ENCODE measurements around the gene PDE4D. TPM values are rescaled to one million over a fixed set of nuclear protein-coding genes. Genes with fewer than 3 reads are reported as not detected.

PDE4D gene
- total RNA-seq, 1 donor = 12.7 TPM

DNA sequence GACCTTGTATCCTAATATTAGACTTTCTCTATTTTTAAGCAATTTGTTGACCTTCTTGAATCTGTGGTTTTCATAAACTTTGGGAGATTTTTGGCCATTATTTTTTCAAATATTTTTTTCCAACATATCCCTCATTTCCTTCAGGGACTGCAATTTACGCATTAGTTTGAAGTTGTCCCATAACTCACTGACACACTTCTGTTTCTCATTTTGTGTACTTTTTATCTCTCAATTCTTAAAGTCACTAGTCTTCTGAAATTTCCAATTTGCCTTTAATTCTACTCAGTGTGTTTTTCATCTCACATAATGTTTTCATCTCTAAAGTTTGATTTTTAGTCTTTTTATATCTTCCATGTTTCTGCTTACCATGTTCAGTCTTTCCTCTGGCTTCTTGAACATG lies 953.9 kb downstream of the PDE4D start:
- DNase-seq (ENCODE audit: low read depth) = no peak
- TF ChIP-seq, protein P1, sequence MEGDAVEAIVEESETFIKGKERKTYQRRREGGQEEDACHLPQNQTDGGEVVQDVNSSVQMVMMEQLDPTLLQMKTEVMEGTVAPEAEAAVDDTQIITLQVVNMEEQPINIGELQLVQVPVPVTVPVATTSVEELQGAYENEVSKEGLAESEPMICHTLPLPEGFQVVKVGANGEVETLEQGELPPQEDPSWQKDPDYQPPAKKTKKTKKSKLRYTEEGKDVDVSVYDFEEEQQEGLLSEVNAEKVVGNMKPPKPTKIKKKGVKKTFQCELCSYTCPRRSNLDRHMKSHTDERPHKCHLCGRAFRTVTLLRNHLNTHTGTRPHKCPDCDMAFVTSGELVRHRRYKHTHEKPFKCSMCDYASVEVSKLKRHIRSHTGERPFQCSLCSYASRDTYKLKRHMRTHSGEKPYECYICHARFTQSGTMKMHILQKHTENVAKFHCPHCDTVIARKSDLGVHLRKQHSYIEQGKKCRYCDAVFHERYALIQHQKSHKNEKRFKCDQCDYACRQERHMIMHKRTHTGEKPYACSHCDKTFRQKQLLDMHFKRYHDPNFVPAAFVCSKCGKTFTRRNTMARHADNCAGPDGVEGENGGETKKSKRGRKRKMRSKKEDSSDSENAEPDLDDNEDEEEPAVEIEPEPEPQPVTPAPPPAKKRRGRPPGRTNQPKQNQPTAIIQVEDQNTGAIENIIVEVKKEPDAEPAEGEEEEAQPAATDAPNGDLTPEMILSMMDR (IDR thresholded peaks at IDR 0.05; ENCODE audit: insufficient read depth, low read length) = no peak
- H3K4me3 ChIP-seq (ENCODE audit: low read depth, low read length) = no peak overlapping the region

DNA sequence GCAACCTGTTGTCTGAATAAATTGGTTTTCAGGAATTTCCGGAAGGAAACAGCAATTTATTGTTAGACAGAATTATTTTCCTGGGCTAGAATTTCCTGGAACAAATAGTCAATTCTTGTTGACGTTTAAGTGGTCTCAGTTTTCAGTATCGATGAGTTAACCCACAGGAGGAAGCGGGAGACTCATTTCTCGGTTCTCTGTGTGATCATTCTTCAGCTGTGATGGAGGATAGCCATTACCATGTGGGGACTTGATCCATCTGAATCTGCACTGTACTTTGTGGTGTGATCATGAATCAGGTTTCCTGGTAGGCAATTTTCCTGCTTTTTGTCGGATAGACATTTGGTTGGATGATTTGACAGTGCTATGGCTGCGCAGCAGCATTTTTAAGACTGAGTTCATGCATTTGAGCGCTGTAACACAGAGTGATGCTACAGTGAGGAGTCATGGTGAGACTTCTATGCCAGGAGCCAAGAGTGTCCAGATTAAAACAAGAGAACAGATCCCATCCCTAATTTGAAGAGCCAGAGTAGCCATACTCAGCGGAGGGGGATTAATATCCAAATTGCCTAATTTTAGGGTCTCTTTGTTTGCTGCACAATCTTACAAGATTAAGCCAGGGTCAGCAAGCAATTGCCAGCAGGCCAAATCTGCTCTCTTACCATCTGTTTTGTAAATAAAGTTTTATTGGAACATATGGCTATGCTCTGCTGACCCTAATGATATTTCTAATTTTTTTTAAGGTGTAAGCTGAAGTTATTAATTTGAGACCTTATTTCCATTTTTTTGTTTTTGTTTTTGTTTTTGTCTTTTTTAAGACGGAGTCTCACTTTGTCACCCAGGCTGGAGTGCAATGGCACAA lies 954.7 kb downstream of the PDE4D start:
- TF ChIP-seq, protein P1 (IDR thresholded peaks at IDR 0.05; ENCODE audit: insufficient read depth, low read length) = no peak
- no peak overlapping the region for H3K4me3 ChIP-seq (ENCODE audit: low read depth, low read length)
- no peak for DNase-seq (ENCODE audit: low read depth)

DNA sequence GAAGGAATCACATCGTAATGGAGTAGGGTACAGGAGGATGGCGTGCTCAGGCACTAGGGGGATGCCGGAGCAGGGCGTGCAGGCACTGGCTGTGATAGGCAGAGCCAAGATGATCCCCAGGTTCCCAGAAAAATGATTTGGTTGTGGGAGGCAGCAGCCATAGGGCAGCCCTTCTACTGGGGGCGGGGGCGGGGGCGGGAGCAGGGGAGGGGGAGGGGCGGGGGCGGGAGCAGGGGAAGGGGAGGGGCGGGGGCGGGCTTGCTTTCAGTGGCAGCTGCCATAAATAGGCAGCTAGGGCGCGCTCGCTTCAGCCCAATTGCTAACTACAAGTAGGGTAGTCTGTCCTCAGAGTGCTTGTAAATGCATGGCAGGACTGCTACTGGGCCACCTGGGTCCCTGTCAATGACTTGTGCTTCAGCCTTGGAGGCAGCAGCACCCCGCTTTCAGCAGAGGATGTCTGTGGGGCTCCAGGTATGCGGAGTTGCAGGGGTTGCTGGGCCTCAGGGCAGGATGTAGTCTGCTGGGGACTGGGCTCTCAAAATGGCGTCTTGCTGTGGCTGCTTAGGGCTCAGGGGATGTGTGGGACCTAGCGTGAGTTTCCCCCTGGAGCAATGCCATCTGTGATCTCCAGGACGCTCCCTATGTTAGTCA lies 956.4 kb downstream of the PDE4D start:
- no peak for DNase-seq (ENCODE audit: low read depth)
- TF ChIP-seq, protein P1 (IDR thresholded peaks at IDR 0.05; ENCODE audit: insufficient read depth, low read length) = no peak
- no peak overlapping the region for H3K4me3 ChIP-seq (ENCODE audit: low read depth, low read length)

DNA sequence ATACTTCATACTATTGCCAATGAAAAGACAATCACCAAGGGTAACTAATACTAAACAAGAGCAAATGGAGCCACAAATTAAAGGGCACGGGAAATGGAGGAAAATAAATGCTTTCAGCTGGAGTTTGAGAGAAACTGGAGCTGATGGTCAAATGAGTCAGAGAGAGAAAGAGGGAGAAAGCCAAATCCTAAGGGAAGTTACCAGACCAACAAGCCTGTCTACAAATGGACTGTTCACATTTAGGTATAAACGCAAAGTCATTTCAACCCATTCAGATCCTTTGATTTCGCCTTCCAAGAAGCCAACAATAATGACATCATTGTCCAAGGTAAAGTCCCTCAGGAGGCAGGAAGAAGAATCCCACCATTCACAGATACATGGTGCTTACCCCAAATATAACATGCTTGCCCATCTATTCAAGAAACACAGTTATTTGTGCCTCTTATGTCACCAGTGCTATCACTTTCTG lies 958.9 kb downstream of the PDE4D start:
- H3K4me3 ChIP-seq (ENCODE audit: low read depth, low read length) = no peak overlapping the region
- TF ChIP-seq, protein P1 (IDR thresholded peaks at IDR 0.05; ENCODE audit: insufficient read depth, low read length) = no peak
- no peak for DNase-seq (ENCODE audit: low read depth)

DNA sequence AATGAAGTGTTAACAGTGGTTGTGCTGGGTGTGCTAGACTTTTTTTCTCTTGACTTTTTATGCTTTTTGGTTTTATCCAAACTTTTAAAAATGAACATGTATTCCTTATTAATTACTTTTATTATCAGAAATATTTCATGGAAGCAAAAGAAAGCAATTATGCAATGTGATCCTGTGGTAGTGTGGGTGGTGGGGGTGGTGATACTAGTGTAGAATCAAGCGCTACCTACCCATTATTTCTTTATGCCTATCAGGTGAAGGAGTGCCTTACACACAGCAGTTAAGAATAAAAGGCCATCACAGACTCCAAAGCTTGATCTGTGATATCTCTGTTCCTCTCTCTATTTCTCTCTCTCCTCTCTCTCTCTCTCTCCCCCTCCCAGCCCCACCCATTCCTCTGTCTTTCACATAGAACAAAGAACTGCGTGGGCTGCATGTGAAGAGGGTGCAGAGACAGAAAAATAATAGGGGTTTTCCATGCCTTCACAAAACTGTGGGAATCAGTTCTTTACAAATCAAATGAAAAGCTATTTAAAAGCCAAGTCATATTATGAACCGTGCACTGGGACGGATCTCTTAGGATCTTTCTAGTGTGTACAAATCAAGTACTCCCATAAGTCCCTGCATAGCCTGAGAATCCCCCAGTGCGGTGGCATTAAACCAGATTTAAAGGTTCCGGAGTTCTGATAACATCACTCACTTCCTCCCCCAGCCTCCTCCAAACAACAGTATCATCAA lies 959.5 kb downstream of the PDE4D start:
- no peak overlapping the region for H3K4me3 ChIP-seq (ENCODE audit: low read depth, low read length)
- DNase-seq (ENCODE audit: low read depth) = no peak
- TF ChIP-seq, protein P1 (IDR thresholded peaks at IDR 0.05; ENCODE audit: insufficient read depth, low read length) = no peak

DNA sequence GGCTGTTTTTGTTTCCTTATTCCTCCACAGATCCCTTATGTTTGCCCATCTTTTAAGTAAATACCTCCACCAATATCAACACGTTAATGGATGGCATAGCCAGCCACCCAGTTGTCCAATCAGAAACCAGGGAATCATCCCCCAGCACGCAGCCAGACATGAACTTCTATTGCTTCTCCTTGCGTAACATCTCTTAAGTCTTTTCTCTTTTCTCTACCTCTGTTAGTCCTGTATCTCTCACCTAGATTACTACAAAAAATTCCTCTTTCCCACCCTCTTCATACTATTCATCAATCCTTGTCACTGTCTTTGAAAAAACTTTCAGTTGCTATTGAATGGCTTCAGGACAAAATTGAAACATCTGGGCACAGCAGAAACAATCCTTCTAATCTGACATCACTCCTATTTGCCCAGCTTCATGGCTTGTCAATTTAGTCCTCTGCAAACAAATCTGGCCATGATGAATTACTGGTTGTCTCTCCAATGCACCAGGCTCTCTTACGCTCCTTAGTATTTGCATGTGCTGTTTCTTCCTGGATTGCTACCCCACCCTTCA lies 961.4 kb downstream of the PDE4D start:
- TF ChIP-seq, protein P1 (IDR thresholded peaks at IDR 0.05; ENCODE audit: insufficient read depth, low read length) = no peak
- no peak overlapping the region for H3K4me3 ChIP-seq (ENCODE audit: low read depth, low read length)
- no peak for DNase-seq (ENCODE audit: low read depth)

Data from fibroblast of the aortic adventitia (primary cell).